Esophagus squamous epithelium (tissue), 4 donors: ENCODE results near the gene NAV2.

Source experiments
- CTCF ChIP-seq, 6 experiments: fragments of 450-650 bp in 4 of 6; fragments of 200-600 bp in 2 of 6; sonication (generic) in 2 of 6; IDR thresholded peaks; one replicate each; pipeline ENCODE4 v1.5.1; 2016 to 2019; ENCODE audit warnings: antibody characterized with exemption in 6 of 6, mild to moderate bottlenecking in 4 of 6, moderate library complexity in 4 of 6
- POLR2A ChIP-seq, 4 donors: fragments of 450-650 bp; IDR thresholded peaks; one replicate each; pipeline ENCODE4 v1.6.1; 2017; ENCODE audit warnings: antibody characterized with exemption in 4 of 4, mild to moderate bottlenecking in 4 of 4, moderate library complexity in 3 of 4

DNA sequence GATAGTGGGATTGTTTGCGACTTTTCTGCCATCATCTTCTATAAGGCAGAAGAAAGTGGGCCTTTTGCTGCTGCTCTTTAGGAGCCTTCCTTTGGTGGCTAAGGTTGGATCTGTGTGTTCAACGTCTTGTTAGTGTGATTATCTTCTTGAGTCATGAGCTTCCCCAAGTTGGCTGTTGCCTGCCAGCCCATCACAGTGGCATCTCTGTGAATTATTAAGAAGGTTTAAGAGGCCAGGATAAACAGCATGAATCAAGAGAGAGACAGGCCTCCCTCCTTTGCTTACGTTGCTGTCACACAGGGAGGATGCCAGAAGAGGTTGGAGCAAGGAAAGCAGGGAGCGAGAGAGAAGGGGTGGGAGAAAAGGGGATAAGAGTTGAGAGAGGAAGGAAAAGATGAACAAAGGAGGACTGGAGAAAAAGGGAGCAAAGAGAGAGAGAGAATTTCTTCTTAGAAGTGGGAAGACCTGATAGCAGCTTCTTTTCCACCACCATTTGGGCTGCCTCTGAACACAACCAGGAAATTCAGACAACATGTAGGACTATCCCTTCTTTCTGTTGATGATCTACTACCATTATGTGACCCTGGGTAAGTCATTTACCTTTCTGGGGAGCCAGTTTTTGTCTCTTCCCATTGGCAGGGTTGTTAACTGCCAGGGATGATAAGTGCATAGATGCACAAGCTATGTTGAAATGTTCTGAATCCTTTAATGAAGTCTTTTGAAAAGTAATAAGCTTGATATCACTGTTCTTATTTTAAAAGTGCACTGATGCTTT, 126.5 kb downstream of the NAV2 start:
- no peak for TF ChIP-seq CTCF (IDR thresholded peaks at IDR 0.05)
- no peak for TF ChIP-seq POLR2A (IDR thresholded peaks at IDR 0.05)
